GM19351 (cell line): ENCODE results near the gene ITGB6.
A peak's percentile ranks its signal among the peaks of the same experiment; 100 is the strongest.
"Not testable (repeated sequence)": the region's sequence is repeated elsewhere in the genome, so short reads cannot be mapped to it uniquely, and the experiment has no call there.

Experiments
- ATAC-seq: cut with Tn5 transposase; IDR thresholded peaks from one replicate; pipeline ENCODE4 v1.9.1; 2021; ENCODE audit warnings: mild to moderate bottlenecking, moderate library complexity; ENCODE audit not compliant: unreplicated experiment

Gene ITGB6

DNA sequence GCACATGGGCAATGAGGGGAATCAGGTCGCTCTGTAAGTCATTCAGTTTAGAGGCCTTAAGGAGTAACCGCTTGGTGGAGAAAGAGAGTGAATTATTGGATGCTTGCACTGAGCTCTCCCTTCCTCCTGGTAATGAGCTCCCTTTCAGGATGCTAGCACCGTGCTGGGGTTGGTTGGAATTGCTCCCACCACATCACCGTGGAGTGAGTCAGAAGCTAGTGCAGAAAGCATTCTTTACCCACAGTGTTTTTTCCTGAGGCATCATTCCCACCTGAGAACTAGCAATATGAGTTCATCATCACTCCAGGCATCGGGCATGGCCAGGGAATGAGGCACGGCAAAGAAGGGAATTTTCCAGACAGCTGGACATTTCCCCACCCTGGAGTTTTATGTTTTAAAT lies 57.6 kb downstream of the ITGB6 start:
- no peak for ATAC-seq

DNA sequence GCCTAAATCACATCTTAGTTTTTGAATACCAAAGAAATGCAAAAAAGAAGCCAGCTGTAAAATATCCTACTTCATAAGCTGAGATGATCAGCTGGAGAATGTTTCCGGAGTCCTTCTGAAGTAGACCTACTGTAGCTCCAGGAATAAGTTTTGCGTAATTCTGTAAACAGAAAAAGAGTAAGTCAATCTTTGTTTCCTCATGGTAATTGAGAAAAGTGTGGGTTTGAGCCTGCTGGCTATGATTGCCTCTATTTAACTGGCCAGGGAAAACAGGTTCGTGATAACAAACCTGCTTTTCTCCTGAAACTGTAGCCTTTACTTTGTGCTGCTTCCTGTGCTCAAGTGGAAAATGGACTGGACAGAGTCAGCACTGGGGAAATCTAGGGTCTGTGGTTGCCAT lies 58.2 kb downstream of the ITGB6 start:
- no peak for ATAC-seq

DNA sequence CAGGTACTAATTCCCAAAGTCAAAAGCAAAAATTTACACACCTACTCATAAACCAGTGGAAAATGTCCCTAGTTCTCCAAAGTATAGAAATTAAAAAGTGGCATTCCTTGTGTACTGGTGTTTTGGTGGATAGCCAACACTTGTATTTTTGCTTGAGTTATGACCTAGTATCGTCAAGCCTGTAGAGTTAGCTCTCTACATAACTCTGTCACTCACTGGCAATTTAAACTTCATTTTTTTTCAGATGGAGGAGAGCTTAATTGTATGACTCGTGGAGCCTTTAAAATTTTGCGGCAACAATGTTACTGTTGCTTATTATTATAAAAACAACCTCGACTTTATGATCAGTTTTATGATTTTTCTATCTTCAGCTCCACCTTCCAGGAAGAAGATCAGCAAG lies 58.7 kb downstream of the ITGB6 start:
- no peak for ATAC-seq

DNA sequence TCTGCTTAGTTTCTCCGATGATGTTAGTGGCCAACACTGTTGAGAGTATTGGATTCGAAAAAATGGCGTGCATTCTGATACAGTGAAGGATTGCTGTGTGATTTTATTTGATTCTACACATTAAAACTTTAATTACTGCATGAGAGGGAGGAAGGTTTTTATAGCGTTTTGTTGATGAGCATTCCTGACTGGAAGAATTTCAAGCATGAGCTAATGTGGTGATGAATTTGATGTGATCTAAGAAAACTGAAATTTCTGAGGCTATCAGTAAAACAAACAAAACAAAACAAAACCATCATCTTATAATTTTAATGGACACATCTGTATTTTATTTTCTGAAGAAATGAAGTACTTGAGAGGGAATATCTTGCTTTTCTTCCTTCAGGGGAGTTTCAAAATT lies 59.6 kb downstream of the ITGB6 start:
- no peak for ATAC-seq

DNA sequence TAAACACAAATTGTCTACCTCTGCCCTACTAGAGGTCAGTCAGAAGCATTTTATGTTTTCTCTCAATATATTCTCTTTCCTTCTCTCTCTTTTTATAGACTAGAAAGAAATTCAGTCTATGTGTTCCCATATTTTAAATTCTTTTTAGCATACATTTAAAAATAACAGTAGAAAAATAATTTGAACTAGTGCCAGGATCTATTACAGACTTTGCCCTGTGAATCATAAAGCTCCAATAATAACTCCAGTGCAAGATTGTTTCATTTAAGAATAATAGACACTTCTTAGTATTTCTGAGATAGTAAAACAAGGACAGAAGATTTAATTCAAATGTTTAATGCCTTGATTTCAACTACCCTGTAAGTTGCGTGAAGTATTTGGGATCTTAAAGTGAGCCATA lies 60.1 kb downstream of the ITGB6 start:
- ATAC-seq, result no peak

DNA sequence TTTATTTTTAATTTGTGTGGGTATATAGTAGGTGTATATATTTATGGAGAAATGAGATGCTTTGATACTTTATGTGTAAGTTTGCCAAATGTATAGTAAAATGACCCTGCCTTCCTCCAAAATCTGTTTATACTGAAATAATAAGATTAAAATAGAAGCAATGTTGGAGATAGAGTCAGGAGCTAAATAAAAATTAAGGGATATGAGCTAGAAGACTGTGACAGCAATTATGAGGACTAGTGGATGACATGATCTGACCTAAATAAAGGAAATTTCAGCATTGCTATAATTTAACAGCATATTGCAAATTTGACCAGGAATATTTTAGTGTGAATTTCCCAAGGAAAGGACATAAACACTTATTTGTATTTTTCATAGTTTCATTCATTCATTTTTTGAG lies 60.7 kb downstream of the ITGB6 start:
- ATAC-seq, result no peak

DNA sequence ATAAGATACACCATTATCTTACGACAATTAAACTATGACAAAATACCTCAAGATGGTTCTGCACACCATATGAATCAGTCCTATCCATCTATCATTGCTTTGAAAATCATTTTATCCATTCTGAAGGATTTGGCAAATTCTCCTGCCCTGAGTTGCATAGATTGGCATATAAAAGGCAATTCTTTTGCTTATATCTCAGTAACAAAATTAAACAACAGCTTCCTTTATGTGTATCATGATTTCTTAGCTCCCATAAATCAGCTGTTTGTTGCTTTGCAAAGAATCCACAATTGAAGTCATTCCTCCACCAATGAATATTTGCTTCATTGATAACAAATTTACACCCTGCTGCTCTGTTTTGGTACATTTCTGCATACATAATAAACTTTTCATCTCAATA lies 61.7 kb downstream of the ITGB6 start:
- no peak for ATAC-seq

DNA sequence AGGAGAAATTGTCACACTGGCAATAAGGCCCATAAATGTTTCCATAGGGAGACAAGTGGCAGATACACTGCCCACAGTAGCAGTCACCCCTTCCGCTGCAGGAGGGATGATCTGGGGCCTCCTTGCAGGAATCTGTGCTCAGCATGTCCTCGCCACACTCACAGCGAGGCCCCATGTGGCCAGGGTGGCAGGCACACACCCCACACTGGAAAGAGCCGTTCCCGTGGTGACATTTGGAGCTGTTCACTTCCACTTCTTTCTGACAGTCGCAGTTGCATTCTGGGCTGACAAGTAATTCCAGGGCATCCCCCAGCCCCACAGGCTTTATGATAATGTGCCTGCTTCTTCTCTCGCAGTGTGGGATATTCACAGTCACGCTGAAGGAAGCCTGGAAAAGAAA lies 62.6 kb downstream of the ITGB6 start:
- no peak for ATAC-seq

DNA sequence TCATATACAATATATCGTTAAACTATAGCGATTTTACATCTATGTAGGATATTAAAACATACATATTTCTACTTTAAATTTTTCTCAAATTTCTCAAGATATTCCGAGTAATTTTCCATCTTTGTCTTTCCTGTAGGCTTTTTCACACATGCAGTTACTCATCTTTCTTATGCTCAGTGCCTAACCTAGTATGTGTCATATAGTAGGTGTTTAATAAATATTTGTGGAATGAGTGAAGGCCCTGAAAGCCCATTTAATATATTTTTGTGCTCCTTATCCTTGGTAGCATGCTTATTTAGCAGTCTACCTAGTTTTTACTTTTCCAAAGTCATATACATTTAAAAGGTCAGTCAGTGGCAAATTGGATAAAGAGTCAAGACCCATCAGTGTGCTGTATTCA lies 67.3 kb downstream of the ITGB6 start:
- no peak for ATAC-seq

DNA sequence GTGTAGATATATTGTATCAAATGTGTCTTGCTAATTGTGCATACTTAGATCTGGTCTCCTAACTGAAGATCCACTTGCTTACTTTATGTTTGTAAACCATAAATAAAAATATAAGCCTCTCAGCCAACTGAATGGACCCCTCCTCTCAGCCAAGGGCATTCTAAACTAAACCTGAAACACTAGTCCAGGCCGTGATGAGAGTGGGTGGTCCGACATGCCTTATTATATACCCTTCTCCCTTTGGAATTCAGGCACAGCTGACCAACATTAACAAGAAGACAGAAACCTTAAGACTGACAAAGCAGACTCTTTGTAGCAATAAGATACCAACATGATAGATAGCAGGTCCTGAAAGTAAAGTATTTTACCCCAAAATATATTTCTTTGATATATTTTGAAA lies 73.3 kb downstream of the ITGB6 start:
- no peak for ATAC-seq

DNA sequence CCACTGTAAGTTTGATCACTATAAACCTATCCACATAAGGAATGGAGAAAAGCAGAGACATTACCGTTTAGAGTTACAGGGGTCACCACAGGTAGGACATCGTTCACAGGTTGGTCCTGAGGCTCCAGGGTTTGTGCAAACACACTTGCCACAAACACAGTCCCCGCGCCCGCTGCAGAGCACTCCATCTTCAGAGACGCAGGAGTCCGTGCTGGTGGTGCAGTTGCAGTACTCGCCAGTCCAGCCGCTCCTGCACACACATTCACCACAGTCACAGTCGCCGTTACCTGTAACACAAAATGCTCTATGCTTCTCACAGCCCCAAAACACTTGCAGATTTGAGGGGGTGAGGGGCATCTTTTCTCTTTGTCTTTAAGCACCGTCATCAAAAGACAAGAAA lies 73.8 kb downstream of the ITGB6 start:
- no peak for ATAC-seq

DNA sequence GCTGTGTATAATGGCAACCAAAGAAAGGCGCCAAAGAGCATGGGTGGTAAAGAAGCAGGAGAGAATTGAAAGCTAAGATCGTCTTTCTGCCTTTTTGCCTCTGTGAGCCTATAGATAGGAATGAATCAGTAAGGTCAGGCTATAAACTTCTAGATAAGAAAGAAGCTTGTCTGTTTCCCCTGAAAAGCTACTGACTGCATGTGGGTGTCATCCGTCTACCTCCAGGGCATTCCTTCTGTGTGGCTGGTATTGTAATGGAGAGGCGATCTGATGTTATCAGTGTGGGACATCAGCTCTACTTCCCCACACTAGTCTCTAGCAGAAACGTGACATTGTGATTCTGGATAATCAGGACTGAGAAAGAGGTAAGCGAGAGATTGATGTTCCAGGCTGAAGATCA lies 74.2 kb downstream of the ITGB6 start:
- ATAC-seq, result no peak

DNA sequence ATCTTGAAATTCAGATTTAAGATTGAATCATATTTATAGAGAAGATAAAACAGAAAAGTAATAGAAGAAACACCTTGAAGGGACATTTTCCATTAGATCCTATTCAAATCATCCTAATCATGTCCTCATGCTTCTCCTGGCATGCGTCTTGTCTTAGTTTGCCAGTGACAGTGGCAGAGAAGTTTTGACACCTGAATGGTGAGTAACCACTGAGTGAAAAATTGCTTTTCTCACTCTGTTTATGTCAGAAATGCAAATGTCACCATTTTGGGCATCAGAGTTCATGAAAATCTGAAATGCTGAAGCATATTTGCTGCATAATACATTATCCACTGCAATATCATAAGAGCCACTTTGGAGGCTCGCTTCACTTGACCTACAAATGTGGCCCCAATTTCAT lies 74.7 kb downstream of the ITGB6 start:
- no peak for ATAC-seq

DNA sequence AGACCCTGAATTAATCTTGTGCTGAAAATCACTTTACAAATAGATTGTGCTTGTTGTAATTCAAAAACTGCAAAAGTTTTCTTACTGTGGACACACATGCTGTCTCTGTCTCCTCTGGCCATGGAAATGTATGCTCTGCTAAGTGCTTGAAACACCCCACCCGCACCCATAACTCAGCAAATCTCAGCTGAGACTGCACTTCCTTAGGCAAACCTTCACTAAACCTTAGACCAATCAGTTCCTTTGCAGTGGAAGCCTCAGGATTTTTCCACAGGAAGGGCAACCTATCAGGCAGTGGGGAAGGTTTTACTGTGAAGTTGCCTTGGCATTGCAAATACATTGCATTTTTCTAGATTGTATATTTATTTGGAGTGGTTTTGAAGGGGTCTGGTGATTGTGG lies 75.5 kb downstream of the ITGB6 start:
- no peak for ATAC-seq

DNA sequence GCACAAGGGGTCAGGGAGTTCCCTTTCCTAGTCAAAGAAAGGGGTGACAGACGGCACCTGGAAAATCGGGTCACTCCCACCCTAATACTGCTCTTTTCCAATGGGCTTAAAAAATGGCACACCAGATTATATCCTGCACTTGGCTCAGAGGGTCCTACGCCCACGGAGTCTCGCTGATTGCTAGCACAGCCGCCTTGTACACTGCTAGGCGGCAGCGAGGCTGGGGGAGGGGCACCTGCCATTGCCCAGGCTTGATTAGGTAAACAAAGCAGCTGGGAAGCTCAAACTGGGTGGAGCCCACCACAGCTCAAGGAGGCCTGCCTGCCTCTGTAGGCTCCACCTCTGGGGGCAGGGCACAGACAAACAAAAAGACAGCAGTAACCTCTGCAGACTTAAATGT lies 85.4 kb downstream of the ITGB6 start:
- not testable (repeated sequence) for ATAC-seq

DNA sequence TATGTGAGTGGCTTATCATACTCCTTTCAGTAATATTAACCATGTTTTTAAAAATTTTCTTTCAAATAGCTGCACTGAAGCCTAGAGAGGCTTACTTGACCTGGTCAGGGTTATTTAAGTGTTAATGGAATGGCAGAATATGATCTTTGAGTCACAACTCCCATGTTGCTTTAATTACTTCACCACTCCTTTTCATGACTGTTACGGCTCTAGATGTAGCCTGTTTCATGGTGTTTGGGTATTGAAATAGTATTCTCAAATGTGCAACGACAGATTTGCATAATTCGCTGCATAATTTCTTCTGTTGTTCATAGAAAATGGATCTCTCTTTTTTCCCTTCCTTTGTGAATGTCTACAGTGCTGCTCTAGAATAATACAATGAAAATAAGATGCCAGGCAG lies 86.1 kb downstream of the ITGB6 start:
- no peak for ATAC-seq

DNA sequence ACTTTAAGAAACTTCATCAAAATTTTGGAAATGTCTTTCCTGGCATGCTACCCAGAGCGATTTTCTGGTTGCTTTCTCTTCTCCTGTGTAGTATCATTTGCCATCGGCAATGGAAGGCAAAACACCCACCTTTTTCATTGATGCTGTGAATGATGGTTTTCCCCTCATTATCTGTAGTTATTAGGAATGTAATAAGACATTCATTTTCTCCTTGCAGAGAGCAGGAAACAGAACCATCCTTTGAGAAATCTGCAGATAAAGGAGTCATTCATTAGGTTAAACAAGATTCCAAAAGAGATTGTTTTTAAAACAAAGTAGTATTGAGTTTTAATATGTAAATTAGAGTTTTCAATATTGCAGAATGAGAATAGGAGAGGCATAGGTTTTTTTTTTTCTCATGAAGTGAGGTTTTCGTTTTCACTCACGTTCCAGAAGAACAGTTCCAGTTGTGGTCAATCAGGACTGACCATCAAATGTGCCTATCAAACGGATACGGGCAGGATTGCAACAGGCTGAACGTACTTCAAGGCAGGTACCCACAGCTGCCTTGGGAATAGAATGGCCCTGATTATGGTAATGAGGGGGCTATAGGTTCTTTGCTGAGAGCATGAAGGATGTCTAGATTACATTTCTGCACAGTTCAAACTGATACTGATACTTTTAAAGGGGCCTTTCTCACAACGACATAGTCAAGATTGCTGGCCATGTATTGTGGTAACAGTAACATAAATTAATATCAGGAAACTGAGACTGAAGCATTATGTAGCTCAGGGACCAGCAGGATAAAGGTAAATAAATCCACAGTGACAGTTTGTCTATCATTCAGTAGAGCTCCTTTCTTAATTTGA lies 87.9 kb downstream of the ITGB6 start:
- peak; percentile 72 for ATAC-seq

DNA sequence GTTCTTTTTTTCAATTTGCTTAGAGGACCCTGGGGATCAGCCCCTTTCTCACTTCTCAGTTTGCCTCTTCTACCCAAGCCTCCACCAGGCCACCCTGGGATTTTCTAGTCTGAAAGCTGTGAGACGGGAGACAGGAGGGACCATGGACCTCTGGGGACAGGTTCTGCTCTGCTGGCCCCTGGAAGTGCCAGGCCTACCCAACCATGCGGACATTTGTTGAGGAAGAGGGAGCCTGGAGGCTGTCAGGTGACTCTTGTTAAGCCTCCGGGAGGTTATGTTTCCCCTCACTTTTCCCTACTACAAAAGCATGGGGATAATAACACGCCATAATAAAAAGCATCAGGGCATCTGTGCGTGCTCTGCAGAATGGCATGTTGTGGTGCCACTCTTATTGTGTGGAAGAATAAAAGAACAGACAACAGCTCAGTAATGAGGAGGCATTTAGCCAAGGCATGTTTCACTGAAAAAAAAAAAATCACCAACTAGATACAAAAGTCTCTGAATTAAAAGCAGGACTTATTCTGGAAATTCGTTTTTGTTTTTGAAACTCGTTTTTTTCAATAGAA lies 89.3 kb downstream of the ITGB6 start:
- ATAC-seq, result no peak

DNA sequence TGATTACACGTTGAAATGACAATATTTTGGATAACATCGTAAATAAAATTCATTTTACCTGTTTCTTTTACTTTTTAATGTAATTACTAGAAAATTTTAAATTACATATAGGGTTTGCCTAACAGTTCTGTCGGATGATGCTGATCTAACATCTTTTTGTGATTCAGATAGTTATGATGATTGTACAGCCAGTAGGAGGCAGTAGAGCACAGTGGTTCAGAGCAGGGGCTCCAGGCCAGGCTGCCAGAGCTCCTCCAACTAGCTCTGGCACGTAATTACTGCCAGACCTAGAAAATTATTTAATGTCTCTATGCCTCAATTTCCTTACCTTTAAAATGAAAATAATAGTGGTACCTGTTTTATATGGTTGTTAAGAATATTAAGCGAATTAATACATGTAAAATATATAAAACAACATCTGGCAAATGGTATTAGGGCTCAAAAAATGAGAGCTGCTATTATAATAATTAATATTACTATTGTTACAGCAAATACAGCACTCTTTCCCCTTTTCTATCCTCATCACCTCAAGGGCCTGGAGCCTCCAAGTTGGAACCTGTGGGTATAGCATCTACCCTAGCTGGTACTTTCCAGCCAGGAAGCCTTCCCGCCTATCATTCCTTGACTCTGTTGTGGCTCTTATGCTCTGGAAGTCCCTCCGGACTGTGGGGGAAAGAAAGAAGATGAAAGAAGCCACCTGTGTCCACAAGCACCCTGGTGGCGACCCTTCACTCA lies 90.0 kb downstream of the ITGB6 start:
- ATAC-seq, result peak; percentile 83

DNA sequence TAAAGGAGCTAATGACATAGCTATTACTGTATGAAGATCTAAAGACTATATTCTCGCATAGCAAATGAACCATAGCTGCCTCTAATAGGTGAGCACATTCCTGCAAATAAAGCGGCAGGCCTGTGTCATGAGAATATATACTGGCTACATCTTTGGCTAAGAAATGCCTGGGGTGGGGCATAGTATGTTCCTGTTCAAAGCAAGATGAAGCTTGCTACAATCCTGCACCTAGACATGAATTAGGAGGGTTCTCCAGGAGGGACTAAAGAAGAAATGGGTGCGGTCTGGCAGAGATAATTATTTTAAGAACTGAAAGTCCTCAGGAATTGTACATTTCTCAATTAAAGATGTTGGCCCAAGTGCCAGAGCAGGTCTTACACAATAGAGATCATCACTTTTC lies 90.8 kb downstream of the ITGB6 start:
- no peak for ATAC-seq

DNA sequence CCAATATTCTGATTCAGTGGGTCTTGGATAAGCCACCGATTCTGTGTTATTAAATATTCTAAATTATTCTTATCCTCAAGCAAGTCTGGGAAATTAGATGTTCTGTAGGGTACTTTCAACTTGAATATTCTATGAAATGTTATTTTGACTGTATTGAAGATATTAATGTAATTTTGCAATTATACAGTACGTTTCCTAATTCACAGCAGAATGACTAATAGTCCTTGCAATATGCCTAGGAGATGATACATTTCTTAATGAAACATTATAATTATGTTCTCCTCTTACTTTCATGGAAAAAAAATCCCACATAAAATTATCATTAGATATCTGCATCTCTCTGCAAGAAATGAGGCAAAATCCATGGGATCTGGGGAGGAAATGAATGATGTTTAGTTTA lies 91.4 kb downstream of the ITGB6 start:
- no peak for ATAC-seq

DNA sequence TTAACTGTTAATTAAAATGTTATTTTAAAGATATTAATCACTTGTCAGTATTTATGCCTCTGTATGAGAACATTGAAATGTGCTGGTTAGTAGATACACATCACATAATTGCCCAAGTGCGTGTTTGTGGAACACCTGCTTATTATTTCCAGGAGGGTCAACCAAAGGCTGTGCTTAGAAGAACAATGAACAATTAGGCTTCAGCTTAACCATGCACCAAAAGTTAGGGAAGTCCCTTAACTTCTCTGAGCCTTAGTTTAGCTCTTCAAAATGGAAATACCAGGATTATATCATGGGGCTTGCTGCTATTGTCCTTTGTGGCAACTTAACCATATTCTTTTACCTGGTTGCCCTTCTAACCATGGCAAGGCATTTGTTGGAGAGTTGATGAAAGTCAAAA lies 94.7 kb downstream of the ITGB6 start:
- ATAC-seq, result no peak
